Right lobe of liver (tissue), 6 donors: ENCODE data around the gene TMEM119. TPM values are rescaled to one million over a fixed set of nuclear protein-coding genes. Genes with fewer than 3 reads are reported as not detected.
"Not testable (repeated sequence)": the region's sequence is repeated elsewhere in the genome, so short reads cannot be mapped to it uniquely, and the experiment has no call there.

ENCODE experiments used
- ATAC-seq, 4 donors: fragments of 200-7000 bp; cut with Tn5 transposase; one replicate each; pipeline ENCODE4 v1.9.1; 2020; ENCODE audit warnings: mild to moderate bottlenecking in 4 of 4, moderate library complexity in 4 of 4
- DNase-seq, 3 donors: peaks; one replicate each; pipeline ENCODE4 v3.0.0-alpha.2; 2020
- H3K27ac ChIP-seq, 3 donors: fragments of 200-600 bp; one replicate each; pipeline ENCODE4 v1.8.0; 2022
- H3K27me3 ChIP-seq, 2 donors: fragments of 200-600 bp; one replicate each; pipeline ENCODE4 v1.8.0; 2022
- H3K36me3 ChIP-seq, 4 donors: fragments of 200-600 bp; sonication (generic) in 1 of 4; one replicate each; pipeline versions ENCODE4 v1.5.1 to v1.8.0; 2017 to 2022; ENCODE audit warnings: control low read depth in 1 of 4
- H3K4me1 ChIP-seq, 4 donors: fragments of 200-600 bp; sonication (generic) in 1 of 4; one replicate each; pipeline versions ENCODE4 v1.5.1 to v1.8.0; 2017 to 2022; ENCODE audit warnings: control low read depth in 1 of 4
- H3K4me3 ChIP-seq, 3 donors: fragments of 200-600 bp; one replicate each; pipeline ENCODE4 v1.8.0; 2022
- H3K9me3 ChIP-seq, 4 donors: fragments of 200-600 bp; sonication (generic) in 1 of 4; one replicate each; pipeline versions ENCODE4 v1.5.1 to v1.8.0; 2017 to 2022; ENCODE audit warnings: control low read depth in 1 of 4
- POLR2A ChIP-seq: fragments of 450-650 bp; IDR thresholded peaks from one replicate; pipeline ENCODE4 v1.6.1; 2017; ENCODE audit warnings: antibody characterized with exemption, mild to moderate bottlenecking
- whole genome bisulfite sequencing: methylation state at CpG from one replicate; pipeline ENCODE4 v1.1.6; 2018; ENCODE audit warnings: low coverage, low lambda C conversion rate; ENCODE audit not compliant: insufficient coverage; ENCODE audit errors: missing lambda C conversion rate; 5-methylcytosine and 5-hydroxymethylcytosine counted together
- intact Hi-C, 2 donors: fragments of 100-400 bp; cut with DNase I; formaldehyde crosslinking; loops; one replicate each; pipeline versions ENCODE4 v1.11.2 to v1.14.1; 2022
- total RNA-seq, 6 experiments: library from RNA; depleted of rRNA in 2 of 6; stranded (reverse); fragments of >200 nt in 2 of 6; fragmentation: NEBNext Ultra II Directional in 3 of 6; extraction: Animal tissue kit (Norgen Biotek cat#: 25700) in 3 of 6; gene quantifications; one replicate each; pipeline versions ENCODE4 v1.1.0 to v1.2.4, GENCODE V29; 2016 to 2023
- TF ChIP-seq, protein P1 (sequence below), 4 donors: fragments of 200-600 bp in 3 of 4; fragments of 450-650 bp in 1 of 4; IDR thresholded peaks; one replicate each; pipeline versions ENCODE4 v1.5.1 to v1.8.0; 2016 to 2022; ENCODE audit warnings: antibody characterized with exemption in 4 of 4, mild to moderate bottlenecking in 2 of 4
- donor health status: DM: no; HTN: yes; CAD: no.
- donor health status: DM: no; HTN: no; CAD: no.
- donor health status: DM: no; HTN: no; CAD: no.
- donor health status: DM: no; HTN: yes; CAD: no.
- donor health status: DM: no; HTN: yes; CAD: no.

TMEM119 gene
- total RNA-seq, 6 experiments from 2014 or later, result 0.09 to 0.38 (median 0.22) TPM; not detected in 2

DNA sequence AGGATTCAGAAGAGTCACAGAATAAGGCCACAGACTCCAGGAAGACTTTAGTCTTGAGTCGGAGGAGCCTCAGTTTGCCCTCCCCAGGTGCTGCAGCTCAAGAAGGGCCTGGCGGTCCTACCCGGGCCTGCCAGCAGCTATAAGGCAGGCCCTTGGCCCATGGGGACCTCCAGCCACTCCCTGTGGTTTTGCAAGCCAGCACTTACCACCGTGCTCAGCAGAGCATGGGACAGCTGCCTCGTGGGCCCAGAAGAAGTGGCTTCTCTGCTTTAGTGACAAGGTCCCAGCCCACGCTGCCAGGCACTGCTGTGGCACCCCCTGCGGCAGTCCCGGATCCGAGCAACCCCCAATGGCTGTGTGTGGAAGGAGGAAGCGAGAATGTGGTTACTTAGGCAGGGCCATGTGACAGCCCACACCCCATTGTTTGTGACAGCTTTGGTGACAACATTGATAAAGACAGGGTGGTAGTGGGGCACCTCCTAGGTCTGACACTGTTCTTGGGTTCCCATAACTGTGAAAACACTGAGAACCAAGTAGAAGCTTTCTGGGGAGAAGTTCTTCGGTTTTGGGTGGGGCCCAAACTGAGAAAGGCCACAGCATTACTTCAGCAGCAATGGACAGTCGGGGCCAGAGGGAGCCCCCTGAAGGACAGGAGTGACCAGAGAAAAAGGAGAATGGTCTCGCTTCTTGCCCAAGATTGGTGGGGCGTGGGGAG is 35.8 kb upstream of the TMEM119 start, which contains the start of gene SELPLG:
Gene SELPLG, minus strand, starts transcription at position 361 of the 715 bp plus-strand sequence. CDS start 9,587 bp downstream, outside the sequence.
- H3K36me3 ChIP-seq, result no peaks in the 10 kb centered on the region
- no peaks in the 10 kb centered on the region for H3K27me3 ChIP-seq
- WGBS, result 43% methylated on average over 7 of the region's 14 CpGs
- peak within 1 kb of the TSS; percentile 44 to 65 (median 47) for H3K27ac ChIP-seq
- ATAC-seq, result peak; percentile 56 to 67 (median 63)
- peak within 1 kb of the TSS in 2 of 3 donors; percentile 3 to 30 for H3K4me3 ChIP-seq
- peak; percentile 66 to 81 (median 73) for DNase-seq
- intact Hi-C loops, result no loop called here
- H3K4me1 ChIP-seq, result no peaks in the 10 kb centered on the region
- peak; percentile 47 for TF ChIP-seq POLR2A
- TF ChIP-seq, protein P1, sequence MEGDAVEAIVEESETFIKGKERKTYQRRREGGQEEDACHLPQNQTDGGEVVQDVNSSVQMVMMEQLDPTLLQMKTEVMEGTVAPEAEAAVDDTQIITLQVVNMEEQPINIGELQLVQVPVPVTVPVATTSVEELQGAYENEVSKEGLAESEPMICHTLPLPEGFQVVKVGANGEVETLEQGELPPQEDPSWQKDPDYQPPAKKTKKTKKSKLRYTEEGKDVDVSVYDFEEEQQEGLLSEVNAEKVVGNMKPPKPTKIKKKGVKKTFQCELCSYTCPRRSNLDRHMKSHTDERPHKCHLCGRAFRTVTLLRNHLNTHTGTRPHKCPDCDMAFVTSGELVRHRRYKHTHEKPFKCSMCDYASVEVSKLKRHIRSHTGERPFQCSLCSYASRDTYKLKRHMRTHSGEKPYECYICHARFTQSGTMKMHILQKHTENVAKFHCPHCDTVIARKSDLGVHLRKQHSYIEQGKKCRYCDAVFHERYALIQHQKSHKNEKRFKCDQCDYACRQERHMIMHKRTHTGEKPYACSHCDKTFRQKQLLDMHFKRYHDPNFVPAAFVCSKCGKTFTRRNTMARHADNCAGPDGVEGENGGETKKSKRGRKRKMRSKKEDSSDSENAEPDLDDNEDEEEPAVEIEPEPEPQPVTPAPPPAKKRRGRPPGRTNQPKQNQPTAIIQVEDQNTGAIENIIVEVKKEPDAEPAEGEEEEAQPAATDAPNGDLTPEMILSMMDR (IDR thresholded peaks at IDR 0.05), result no peak
- no peaks in the 10 kb centered on the region for H3K9me3 ChIP-seq

DNA sequence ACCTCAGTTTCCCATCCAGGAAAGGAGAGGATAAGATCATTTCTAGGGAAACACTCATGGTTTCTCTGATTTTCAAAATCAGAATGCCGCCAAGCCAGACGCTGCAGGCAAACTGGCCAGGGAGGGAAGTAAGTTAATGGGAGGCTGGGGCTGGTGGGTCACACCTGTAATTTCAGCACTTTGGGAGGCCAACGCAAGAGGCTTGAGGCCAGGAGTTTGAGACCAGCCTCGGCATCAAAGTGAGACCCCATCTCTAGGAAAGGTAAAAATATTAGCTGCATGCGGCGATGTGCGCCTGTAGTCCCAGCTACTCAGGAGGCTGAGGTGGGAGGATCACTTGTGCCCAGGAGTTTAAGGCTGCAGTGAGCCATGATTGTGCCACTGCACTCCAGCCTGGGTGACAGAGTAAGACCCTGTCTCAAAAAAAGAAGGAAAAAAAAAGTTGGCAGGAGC is 35.2 kb upstream of the TMEM119 start:
- H3K4me3 ChIP-seq, result peak overlapping the region in 2 of 3 donors; percentile 3 to 30
- WGBS, result 70% methylated on average over 7 of the region's 7 CpGs
- TF ChIP-seq, protein P1 (IDR thresholded peaks at IDR 0.05), result no peak
- TF ChIP-seq POLR2A, result no peak

DNA sequence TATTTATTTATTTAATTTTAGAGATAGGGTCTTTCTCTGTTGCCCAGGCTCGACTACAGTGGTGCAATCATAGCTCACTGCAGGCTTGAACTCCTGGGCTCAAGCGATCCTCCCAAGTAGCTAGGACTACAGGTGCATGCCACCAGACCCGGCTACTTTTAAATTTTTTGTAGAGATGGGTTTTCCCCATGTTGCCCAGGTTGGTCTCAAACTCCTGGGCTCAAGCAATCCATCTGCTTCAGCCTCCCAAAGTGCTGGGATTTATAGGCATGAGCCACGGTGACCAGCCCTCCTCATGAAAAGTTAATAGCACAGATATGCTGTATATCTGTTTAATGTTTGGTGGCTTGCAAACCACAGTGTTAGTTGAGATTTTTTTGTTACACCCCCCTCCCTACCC is 33.4 kb upstream of the TMEM119 start:
- H3K4me1 ChIP-seq, H3K4me3 ChIP-seq: not testable (repeated sequence)
- WGBS, result 62% methylated on average over 4 of the region's 4 CpGs

More for the DNA sequence above, 35.2 kb upstream of the TMEM119 start:
- DNase-seq (no peak), ATAC-seq (no peak)
- H3K4me1 ChIP-seq, result no peaks in the 10 kb centered on the region
- no peaks in the 10 kb centered on the region for H3K27me3 ChIP-seq
- H3K27ac ChIP-seq, result peak overlapping the region; percentile 44 to 65 (median 47)
- H3K36me3 ChIP-seq, result no peaks in the 10 kb centered on the region
- intact Hi-C loops, result no loop called here
- no peaks in the 10 kb centered on the region for H3K9me3 ChIP-seq

DNA sequence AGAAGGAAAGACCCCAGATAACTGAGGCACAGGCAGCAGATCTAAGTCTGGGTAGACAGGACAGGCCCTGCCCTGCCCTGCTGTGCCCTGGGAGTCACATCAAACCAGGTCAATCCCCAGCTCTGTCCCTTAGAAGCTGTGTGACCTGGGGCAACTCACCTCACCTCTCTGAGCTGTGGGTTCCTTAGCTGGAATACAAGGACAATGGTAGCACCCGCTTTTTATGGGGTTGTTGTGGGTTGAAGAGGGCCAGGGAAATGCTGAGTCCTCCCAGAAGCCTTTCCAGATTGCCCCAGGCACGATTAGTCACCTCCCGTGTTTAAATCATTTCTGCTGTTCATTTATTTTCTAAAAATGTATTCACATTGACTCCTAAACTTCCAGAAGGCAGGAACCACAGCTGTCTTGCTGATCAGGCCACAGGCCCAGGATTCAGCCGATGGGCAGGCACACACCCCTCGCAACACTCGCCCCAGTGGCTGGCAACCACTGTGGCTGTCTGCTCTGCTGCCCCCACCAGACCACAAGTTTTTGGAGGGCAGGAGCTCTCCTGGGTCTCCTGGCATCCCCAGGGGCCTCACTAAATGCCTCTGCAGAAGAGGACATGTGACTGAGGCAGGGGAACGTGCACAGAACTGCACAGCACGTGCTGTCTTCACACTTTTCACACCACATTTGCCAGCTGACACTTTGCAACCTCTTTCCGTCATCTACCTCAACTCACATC is 32.8 kb upstream of the TMEM119 start:
- H3K4me1 ChIP-seq, result no peaks in the 10 kb centered on the region
- no peak overlapping the region for H3K4me3 ChIP-seq
- no peaks in the 10 kb centered on the region for H3K36me3 ChIP-seq
- intact Hi-C loops, result no loop called here
- TF ChIP-seq POLR2A, result no peak
- TF ChIP-seq, protein P1 (IDR thresholded peaks at IDR 0.05), result no peak
- no peak for DNase-seq
- 41% methylated on average over 6 of the region's 9 CpGs for WGBS
- H3K27me3 ChIP-seq, result no peaks in the 10 kb centered on the region
- H3K9me3 ChIP-seq, result no peaks in the 10 kb centered on the region
- no peak for ATAC-seq
- no peak overlapping the region for H3K27ac ChIP-seq

More for the DNA sequence above, 33.4 kb upstream of the TMEM119 start:
- H3K36me3 ChIP-seq, DNase-seq, intact Hi-C loops, H3K27me3 ChIP-seq, H3K9me3 ChIP-seq, ATAC-seq, H3K27ac ChIP-seq: not testable (repeated sequence)
